IMR-90 (cell line): ENCODE data around the gene KITLG. TPM values are rescaled to one million over a fixed set of nuclear protein-coding genes. Genes with fewer than 3 reads are reported as not detected.

Source experiments
- ATAC-seq: fragments of 200-7000 bp; cut with Tn5 transposase; 2 replicates; pipeline ENCODE4 v1.9.1; 2020; ENCODE audit warnings: low read depth, mild to moderate bottlenecking, moderate library complexity
- BruUV-seq: library from RNA; stranded (reverse); fragments of 400-500 nt; replicated peaks from 2 replicates; lab custom pipeline; 2021; lab: Mats Ljungman, UMichigan
- CTCF ChIA-PET: fragments of 300-600 bp; formaldehyde crosslinking; extraction: SDS; loops from one replicate; lab custom pipeline; 2021; ENCODE audit warnings: antibody characterized with exemption; lab: Yijun Ruan, JAX
- POLR2A ChIA-PET: fragments of 300-600 bp; sonication (Branson Sonifier 250); formaldehyde crosslinking; loops from one replicate; lab custom pipeline; 2022; ENCODE audit warnings: antibody characterized with exemption; ENCODE audit not compliant: unreplicated experiment; lab: Charles Lee
- DNase-seq: peaks from one replicate; pipeline ENCODE4 v3.0.0; 2013
- H2AFZ ChIP-seq: replicated peaks from 2 replicates; pipeline ENCODE3; 2013; ENCODE audit warnings: low read length, mild to moderate bottlenecking; ENCODE audit not compliant: poor library complexity
- H2AK5ac ChIP-seq: 2 replicates; pipeline ENCODE4 v1.6.1; 2013; ENCODE audit warnings: low read depth, low read length, inconsistent platforms
- H2AK9ac ChIP-seq: replicated peaks from 2 replicates; pipeline ENCODE3; 2013; ENCODE audit warnings: mild to moderate bottlenecking, low read depth, low read length, moderate library complexity; ENCODE audit not compliant: poor library complexity
- H2BK120ac ChIP-seq: 2 replicates; pipeline ENCODE4 v1.6.1; 2013; ENCODE audit warnings: low read depth, low read length, inconsistent platforms
- H2BK15ac ChIP-seq: 3 replicates; pipeline ENCODE4 v1.6.1; 2013; ENCODE audit warnings: low read depth, low read length, inconsistent platforms
- H2BK20ac ChIP-seq: 2 replicates; pipeline ENCODE4 v1.6.1; 2013; ENCODE audit warnings: low read depth, mild to moderate bottlenecking, inconsistent platforms, low read length, moderate library complexity
- H2BK5ac ChIP-seq: 2 replicates; pipeline ENCODE4 v1.6.1; 2013; ENCODE audit warnings: mild to moderate bottlenecking, low read depth, low read length, inconsistent platforms; ENCODE audit not compliant: poor library complexity, severe bottlenecking
- H3K14ac ChIP-seq: replicated peaks from 2 replicates; pipeline ENCODE4 v1.6.1; 2013; ENCODE audit warnings: low read depth, low read length, inconsistent platforms
- H3K18ac ChIP-seq: 2 replicates; pipeline ENCODE4 v1.6.1; 2013; ENCODE audit warnings: low read depth, low read length, control low read depth
- H3K23ac ChIP-seq: 2 replicates; pipeline ENCODE4 v1.6.1; 2013; ENCODE audit warnings: low read depth, low read length, inconsistent platforms
- H3K27ac ChIP-seq: 2 replicates; pipeline ENCODE4 v1.5.1; 2013; ENCODE audit warnings: mild to moderate bottlenecking, control low read depth, low read length; ENCODE audit not compliant: insufficient read depth
- H3K27me3 ChIP-seq: 2 replicates; pipeline ENCODE4 v1.6.1; 2013; ENCODE audit warnings: low read length; ENCODE audit not compliant: control insufficient read depth, insufficient read depth
- H3K36me3 ChIP-seq: 2 replicates; pipeline ENCODE4 v1.6.1; 2013; ENCODE audit warnings: low read length, mixed read lengths; ENCODE audit not compliant: control insufficient read depth, insufficient read depth
- H3K4ac ChIP-seq: 2 replicates; pipeline ENCODE4 v1.6.1; 2013; ENCODE audit warnings: low read depth, low read length, inconsistent platforms
- H3K4me1 ChIP-seq: 2 replicates; pipeline ENCODE4 v1.6.1; 2013; ENCODE audit warnings: low read length, mixed read lengths; ENCODE audit not compliant: control insufficient read depth, insufficient read depth
- H3K4me2 ChIP-seq: 2 replicates; pipeline ENCODE4 v1.6.1; 2013; ENCODE audit warnings: low read depth, mild to moderate bottlenecking, control low read depth, low read length, moderate library complexity
- H3K4me3 ChIP-seq: 2 replicates; pipeline ENCODE4 v1.5.1; 2013; ENCODE audit warnings: low read depth, mild to moderate bottlenecking, control low read depth, low read length, moderate library complexity; ENCODE audit not compliant: insufficient read depth
- H3K56ac ChIP-seq: 2 replicates; pipeline ENCODE4 v1.6.1; 2013; ENCODE audit warnings: low read length, inconsistent platforms; ENCODE audit not compliant: insufficient read depth; ENCODE audit errors: extremely low read depth
- H3K79me1 ChIP-seq, 2 experiments: 2 replicates each; pipeline ENCODE4 v1.6.1; 2013; ENCODE audit warnings: low read length in 2 of 2, inconsistent platforms in 1 of 2, low read depth in 1 of 2
- H3K9ac ChIP-seq: 2 replicates; pipeline ENCODE4 v1.6.1; 2013; ENCODE audit warnings: low read depth, low read length, control low read depth
- H3K9me1 ChIP-seq: 2 replicates; pipeline ENCODE4 v1.6.1; 2013; ENCODE audit warnings: low read length, inconsistent platforms; ENCODE audit not compliant: insufficient read depth
- H3K9me3 ChIP-seq: 2 replicates; pipeline ENCODE4 v1.6.1; 2013; ENCODE audit warnings: low read length; ENCODE audit not compliant: control insufficient read depth, insufficient read depth
- H4K20me1 ChIP-seq: 2 replicates; pipeline ENCODE4 v1.6.1; 2013; ENCODE audit warnings: low read length, inconsistent platforms; ENCODE audit not compliant: insufficient read depth
- H4K5ac ChIP-seq: 2 replicates; pipeline ENCODE4 v1.6.1; 2013; ENCODE audit warnings: mild to moderate bottlenecking, low read depth, low read length, control low read depth
- H4K8ac ChIP-seq, 2 experiments: 2 replicates each; pipeline ENCODE4 v1.6.1; 2013; ENCODE audit warnings: low read depth in 2 of 2, low read length in 2 of 2, control low read depth in 1 of 2, inconsistent platforms in 1 of 2
- H4K91ac ChIP-seq: 2 replicates; pipeline ENCODE4 v1.6.1; 2013; ENCODE audit warnings: low read depth, low read length, inconsistent platforms; ENCODE audit not compliant: insufficient read depth
- BHLHE40 ChIP-seq: fragments of 150-350 bp; IDR thresholded peaks from 2 replicates; pipeline ENCODE4 v1.6.1; 2016; ENCODE audit warnings: mild to moderate bottlenecking, low read depth, low read length
- CEBPB ChIP-seq: IDR thresholded peaks from 2 replicates; pipeline ENCODE4 v1.6.1; 2012; ENCODE audit warnings: low read depth, low read length, improper control_type of control experiment
- CHD1 ChIP-seq: IDR thresholded peaks from 2 replicates; pipeline ENCODE4 v1.6.1; 2012; ENCODE audit warnings: low read depth, low read length, improper control_type of control experiment
- CTCF ChIP-seq: conservative IDR thresholded peaks from 2 replicates; pipeline ENCODE4 v1.5.1; 2012; ENCODE audit warnings: mild to moderate bottlenecking, low read depth, low read length, improper control_type of control experiment
- ELK1 ChIP-seq: fragments of 150-350 bp; IDR thresholded peaks from 2 replicates; pipeline ENCODE4 v1.6.1; 2016; ENCODE audit warnings: low read depth, mild to moderate bottlenecking, low read length, moderate library complexity, borderline replicate concordance
- FOS ChIP-seq: fragments of 150-350 bp; IDR thresholded peaks from 2 replicates; pipeline ENCODE4 v1.6.1; 2016; ENCODE audit warnings: low read depth, low read length
- MAFK ChIP-seq: IDR thresholded peaks from 2 replicates; pipeline ENCODE4 v1.6.1; 2012; ENCODE audit warnings: low read depth, low read length, improper control_type of control experiment
- NFE2L2 ChIP-seq: fragments of 150-350 bp; IDR thresholded peaks from 2 replicates; pipeline ENCODE4 v1.6.1; 2016; ENCODE audit warnings: low read depth, mild to moderate bottlenecking, low read length
- POLR2A ChIP-seq: IDR thresholded peaks from 2 replicates; pipeline ENCODE4 v1.6.1; 2012; ENCODE audit warnings: mild to moderate bottlenecking, low read depth, low read length
- RAD21 ChIP-seq: IDR thresholded peaks from 2 replicates; pipeline ENCODE4 v1.6.1; 2012; ENCODE audit warnings: low read length, improper control_type of control experiment
- RCOR1 ChIP-seq: IDR thresholded peaks from 2 replicates; pipeline ENCODE4 v1.6.1; 2012; ENCODE audit warnings: mild to moderate bottlenecking, low read length, improper control_type of control experiment; ENCODE audit not compliant: insufficient replicate concordance
- RFX5 ChIP-seq: IDR thresholded peaks from 2 replicates; pipeline ENCODE4 v1.8.0; 2012; ENCODE audit warnings: low read depth, mild to moderate bottlenecking, low read length, moderate library complexity
- WGBS, 2 experiments: methylation state at CpG; one replicate each; pipeline versions ENCODE4 v1.1.5 to v1.1.7; 2013; ENCODE audit warnings: missing lambda C conversion rate in 2 of 2; ENCODE audit not compliant: insufficient read length in 1 of 2; ENCODE audit errors: extremely low coverage in 2 of 2; 5-methylcytosine and 5-hydroxymethylcytosine counted together
- dilution Hi-C: fragments of 300-500 bp; cut with HindIII; formaldehyde crosslinking; loops from one replicate; pipeline ENCODE4 v1.14.3; 2018; ENCODE audit warnings: low sequenced_read_pairs; ENCODE audit not compliant: unreplicated experiment
- in situ Hi-C: fragments of 300-500 bp; cut with MboI; formaldehyde crosslinking; loops from 3 replicates; pipeline ENCODE4 v1.14.3; 2019; ENCODE audit warnings: low sequenced_read_pairs, inconsistent platforms, mixed read lengths
- intact Hi-C: fragments of 100-400 bp; cut with micrococcal nuclease; formaldehyde crosslinking; loops from 2 replicates; pipeline ENCODE4 v1.10.0; 2022
- polyA plus RNA-seq, 3 experiments: library from polyadenylated mRNA; depleted of rRNA; stranded (reverse); fragments of >200 nt; gene quantifications; 2 replicates each; pipeline ENCODE4 v1.2.3, GENCODE V29; 2012; ENCODE audit warnings: low replicate concordance in 1 of 3
- total RNA-seq: library from RNA; depleted of rRNA; stranded (reverse); fragments of >200 nt; gene quantifications from 2 replicates; pipeline ENCODE4 v1.2.3, GENCODE V29; 2012
- TF ChIP-seq, protein P1 (sequence below): fragments of 150-350 bp; IDR thresholded peaks from 2 replicates; pipeline ENCODE4 v1.6.1; 2017; ENCODE audit warnings: mild to moderate bottlenecking, antibody characterized with exemption, low read length, low read depth

The KITLG gene
- total and polyA plus RNA-seq, 2 of the 4 experiments (the other 2 are of a cell fraction) = 14.5 to 87.5 TPM

DNA sequence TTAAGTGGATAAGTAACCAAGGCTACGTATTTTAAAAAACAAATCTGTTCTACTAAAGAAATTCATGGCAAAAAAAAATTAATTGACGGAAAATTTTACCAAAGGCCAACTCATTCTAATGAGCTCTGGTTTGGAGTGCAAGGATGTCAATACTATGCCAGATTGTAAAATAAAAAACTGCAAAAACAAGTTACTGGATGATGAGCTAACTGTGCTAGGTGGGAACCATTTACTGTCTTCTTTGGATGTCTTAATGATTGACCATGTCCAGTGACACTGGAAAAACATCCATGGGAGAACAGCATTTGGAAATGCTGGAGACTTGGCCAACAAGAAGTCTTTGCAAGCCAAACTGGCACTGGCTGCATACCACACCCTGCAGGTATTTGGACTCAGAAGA is 41.6 kb downstream of the KITLG start:
- no peak overlapping the region for H3K18ac ChIP-seq
- no peaks in the 10 kb centered on the region for H4K20me1 ChIP-seq
- ChIA-PET POLR2A (no interaction called here), CTCF (no interaction called here)
- H3K9me3 ChIP-seq = no peaks in the 10 kb centered on the region
- H3K9ac ChIP-seq = no peak overlapping the region
- H4K5ac ChIP-seq = no peak overlapping the region
- no TSS peak for BruUV-seq
- H2BK120ac ChIP-seq = no peak overlapping the region
- no peak overlapping the region for H2BK5ac ChIP-seq
- dilution Hi-C loops = no loop called here
- H3K27ac ChIP-seq = no peak overlapping the region
- TF ChIP-seq NFE2L2 (no peak), RAD21 (no peak), POLR2A (no peak), CTCF (no peak), RCOR1 (no peak), FOS (no peak), MAFK (no peak), CEBPB (no peak), RFX5 (no peak), BHLHE40 (no peak), CHD1 (no peak), ELK1 (no peak)
- TF ChIP-seq, protein P1, sequence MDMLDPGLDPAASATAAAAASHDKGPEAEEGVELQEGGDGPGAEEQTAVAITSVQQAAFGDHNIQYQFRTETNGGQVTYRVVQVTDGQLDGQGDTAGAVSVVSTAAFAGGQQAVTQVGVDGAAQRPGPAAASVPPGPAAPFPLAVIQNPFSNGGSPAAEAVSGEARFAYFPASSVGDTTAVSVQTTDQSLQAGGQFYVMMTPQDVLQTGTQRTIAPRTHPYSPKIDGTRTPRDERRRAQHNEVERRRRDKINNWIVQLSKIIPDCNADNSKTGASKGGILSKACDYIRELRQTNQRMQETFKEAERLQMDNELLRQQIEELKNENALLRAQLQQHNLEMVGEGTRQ = no peak
- H2BK15ac ChIP-seq = no peak overlapping the region
- in situ Hi-C loops = no loop called here
- no peak overlapping the region for H4K91ac ChIP-seq
- no peak overlapping the region for H2BK20ac ChIP-seq
- peaks cover 10 to 42% of the 10 kb centered on the region in 2 experiments for H3K79me1 ChIP-seq
- H3K4me2 ChIP-seq = no peak overlapping the region
- no peaks in the 10 kb centered on the region for H3K4me1 ChIP-seq
- H2AK9ac ChIP-seq = no peak overlapping the region
- no peak overlapping the region for H2AFZ ChIP-seq
- H2AK5ac ChIP-seq = no peak overlapping the region
- no peaks in the 10 kb centered on the region for H3K9me1 ChIP-seq
- no peak overlapping the region for H3K4ac ChIP-seq
- no peak overlapping the region for H3K14ac ChIP-seq
- peaks cover 11% of the 10 kb centered on the region; the same call in 1 of the 2 replicates for H3K36me3 ChIP-seq
- intact Hi-C loops = no loop called here
- no peaks in the 10 kb centered on the region for H3K27me3 ChIP-seq
- no peak overlapping the region for H3K23ac ChIP-seq
- no CpG with 5 or more reads among the region's 2 CpGs for WGBS, 2 experiments
- no peak overlapping the region for H4K8ac ChIP-seq
- no peak for DNase-seq
- no peak for ATAC-seq
- H3K4me3 ChIP-seq = no peak overlapping the region
- no peak overlapping the region for H3K56ac ChIP-seq
